Measurements from ENCODE around the gene HYLS1. TPM values are rescaled to one million over a fixed set of nuclear protein-coding genes. Genes with fewer than 3 reads are reported as not detected.
"Not testable (repeated sequence)": the region's sequence is repeated elsewhere in the genome, so short reads cannot be mapped to it uniquely, and the experiment has no call there.

HYLS1 gene
- polyA plus RNA-seq, 1 donor (not counting 4 experiments of a cell fraction or from before 2014, with no cell fraction given), result 7.2 TPM

DNA sequence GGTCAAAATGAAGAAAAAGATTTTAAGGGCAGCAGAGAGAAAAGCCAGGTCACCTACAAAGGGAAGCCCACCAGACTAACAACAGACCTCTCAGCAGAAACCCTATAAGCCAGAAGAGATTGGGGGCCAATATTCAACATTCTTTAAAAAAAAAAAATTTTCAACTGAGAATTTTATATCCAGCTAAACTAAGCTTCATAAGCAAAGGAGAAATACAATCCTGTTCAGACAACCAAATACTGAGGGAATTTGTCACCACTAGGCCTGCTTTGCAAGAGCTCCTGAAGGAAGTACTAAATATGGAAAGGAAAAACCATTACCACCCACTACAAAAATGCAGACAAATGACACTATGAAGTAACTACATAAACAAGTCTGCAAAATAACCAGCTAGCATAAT, 41.3 kb upstream of the HYLS1 start:
- no peaks in the 10 kb centered on the region for H3K27me3 ChIP-seq (ENCODE audit: control insufficient read depth, extremely low read depth, insufficient read depth, low read length)
- H3K36me3 ChIP-seq (ENCODE audit: control insufficient read depth in 2 of 2, extremely low read depth in 1 of 2, insufficient read depth in 2 of 2, low read length in 2 of 2), result no peaks in the 10 kb centered on the region
- H4K20me1 ChIP-seq (ENCODE audit: control insufficient read depth, extremely low read depth, insufficient read depth, low read length), result no peaks in the 10 kb centered on the region
- no peaks in the 10 kb centered on the region for H3K9me1 ChIP-seq (ENCODE audit: control insufficient read depth, extremely low read depth, insufficient read depth, low read length)
- no peaks in the 10 kb centered on the region for H3K9me3 ChIP-seq (ENCODE audit: control insufficient read depth, low read depth, low read length)
- no peak for FAIRE-seq
- TF ChIP-seq CTCF (optimal IDR thresholded peaks at IDR 0.05 in 1 of 3, IDR thresholded peaks at IDR 0.05 in 1 of 3, conservative IDR thresholded peaks at IDR 0.05 in 1 of 3; ENCODE audit: extremely low read depth in 1 of 3, insufficient read depth in 2 of 3, low read length in 3 of 3) (no peak), EZH2 (IDR thresholded peaks at IDR 0.05; ENCODE audit: low read length) (no peak)
- H2AFZ ChIP-seq (ENCODE audit: control insufficient read depth, low read length), result no peak overlapping the region
- H3K9ac ChIP-seq (ENCODE audit: control insufficient read depth, extremely low read depth, insufficient read depth, low read length), result no peak overlapping the region
- dilution Hi-C loops (cut with MboI; ENCODE audit: extremely low pct_ligation_motif_present, low sequenced_read_pairs), result no loop called here
- no peaks in the 10 kb centered on the region for H3K79me2 ChIP-seq (ENCODE audit: control insufficient read depth, insufficient read depth, low read length)
- no peak for DNase-seq (ENCODE audit: low read depth, low spot score)
- H3K4me1 ChIP-seq (ENCODE audit: control insufficient read depth, extremely low read depth, insufficient read depth, low read length), result no peaks in the 10 kb centered on the region
- H3K4me2 ChIP-seq (ENCODE audit: control insufficient read depth, extremely low read depth, insufficient read depth, low read depth, low read length), result no peak overlapping the region
- H3K27ac ChIP-seq (ENCODE audit: control insufficient read depth, insufficient read depth, low read length), result no peak overlapping the region
- H3K4me3 ChIP-seq (ENCODE audit: control insufficient read depth in 2 of 3, extremely low read depth in 1 of 3, insufficient read depth in 2 of 3, low read depth in 1 of 3, low read length in 3 of 3), result no peak overlapping the region

- H4K20me1 ChIP-seq (ENCODE audit: control insufficient read depth, extremely low read depth, insufficient read depth, low read length); H3K79me2 ChIP-seq (ENCODE audit: control insufficient read depth, insufficient read depth, low read length); DNase-seq (ENCODE audit: low read depth, low spot score); H2AFZ ChIP-seq (ENCODE audit: control insufficient read depth, low read length); H3K9me1 ChIP-seq (ENCODE audit: control insufficient read depth, extremely low read depth, insufficient read depth, low read length); H3K4me1 ChIP-seq (ENCODE audit: control insufficient read depth, extremely low read depth, insufficient read depth, low read length); dilution Hi-C loops (cut with MboI; ENCODE audit: extremely low pct_ligation_motif_present, low sequenced_read_pairs); H3K27me3 ChIP-seq (ENCODE audit: control insufficient read depth, extremely low read depth, insufficient read depth, low read length); H3K4me3 ChIP-seq (ENCODE audit: control insufficient read depth in 2 of 3, extremely low read depth in 1 of 3, insufficient read depth in 2 of 3, low read depth in 1 of 3, low read length in 3 of 3); FAIRE-seq; H3K36me3 ChIP-seq (ENCODE audit: control insufficient read depth in 2 of 2, extremely low read depth in 1 of 2, insufficient read depth in 2 of 2, low read length in 2 of 2); H3K9me3 ChIP-seq (ENCODE audit: control insufficient read depth, low read depth, low read length); H3K27ac ChIP-seq (ENCODE audit: control insufficient read depth, insufficient read depth, low read length); H3K9ac ChIP-seq (ENCODE audit: control insufficient read depth, extremely low read depth, insufficient read depth, low read length); H3K4me2 ChIP-seq (ENCODE audit: control insufficient read depth, extremely low read depth, insufficient read depth, low read depth, low read length): not testable (repeated sequence)
Observed at GRCh38 chr11:125857670-125858069, 29.8 kb upstream of the HYLS1 start.

DNA sequence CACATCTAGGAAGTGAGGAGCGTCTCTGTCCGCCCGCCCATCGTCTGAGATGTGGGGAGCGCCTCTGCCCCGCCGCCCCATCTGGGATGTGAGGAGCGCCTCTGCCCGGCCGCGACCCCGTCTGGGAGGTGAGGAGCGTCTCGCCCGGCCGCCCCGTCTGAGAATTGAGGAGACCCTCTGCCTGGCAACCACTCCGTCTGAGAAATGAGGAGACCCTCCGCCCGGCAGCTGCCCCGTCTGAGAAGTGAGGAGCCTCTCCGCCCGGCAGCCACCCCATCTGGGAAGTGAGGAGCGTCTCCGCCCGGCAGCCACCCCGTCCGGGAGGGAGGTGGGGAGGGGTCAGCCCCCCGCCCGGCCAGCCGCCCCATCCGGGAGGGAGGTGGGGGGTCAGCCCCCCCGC, 24.7 kb upstream of the HYLS1 start:
- H3K4me1 ChIP-seq (ENCODE audit: control insufficient read depth, extremely low read depth, insufficient read depth, low read length); H3K9me3 ChIP-seq (ENCODE audit: control insufficient read depth, low read depth, low read length); H3K9ac ChIP-seq (ENCODE audit: control insufficient read depth, extremely low read depth, insufficient read depth, low read length); H4K20me1 ChIP-seq (ENCODE audit: control insufficient read depth, extremely low read depth, insufficient read depth, low read length); DNase-seq (ENCODE audit: low read depth, low spot score); H3K79me2 ChIP-seq (ENCODE audit: control insufficient read depth, insufficient read depth, low read length); H3K4me2 ChIP-seq (ENCODE audit: control insufficient read depth, extremely low read depth, insufficient read depth, low read depth, low read length); H3K27ac ChIP-seq (ENCODE audit: control insufficient read depth, insufficient read depth, low read length); H3K27me3 ChIP-seq (ENCODE audit: control insufficient read depth, extremely low read depth, insufficient read depth, low read length); H2AFZ ChIP-seq (ENCODE audit: control insufficient read depth, low read length); H3K9me1 ChIP-seq (ENCODE audit: control insufficient read depth, extremely low read depth, insufficient read depth, low read length); H3K4me3 ChIP-seq (ENCODE audit: control insufficient read depth in 2 of 3, extremely low read depth in 1 of 3, insufficient read depth in 2 of 3, low read depth in 1 of 3, low read length in 3 of 3); FAIRE-seq; dilution Hi-C loops (cut with MboI; ENCODE audit: extremely low pct_ligation_motif_present, low sequenced_read_pairs); H3K36me3 ChIP-seq (ENCODE audit: control insufficient read depth in 2 of 2, extremely low read depth in 1 of 2, insufficient read depth in 2 of 2, low read length in 2 of 2): not testable (repeated sequence)

DNA sequence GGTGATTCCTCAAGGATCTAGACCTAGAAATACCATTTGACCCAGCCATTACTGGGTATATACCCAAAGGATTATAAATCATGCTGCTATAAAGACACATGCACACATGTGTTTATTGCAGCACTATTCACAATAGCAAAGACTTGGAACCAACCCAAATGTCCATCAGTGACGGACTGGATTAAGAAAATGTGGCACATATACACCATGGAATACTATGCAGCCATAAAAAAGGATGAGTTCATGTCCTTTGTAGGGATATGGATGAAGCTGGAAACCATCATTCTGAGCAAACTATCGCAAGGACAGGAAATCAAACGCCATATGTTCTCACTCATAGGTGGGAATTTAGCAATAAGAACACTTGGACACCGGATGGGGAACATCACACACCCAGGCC, 22.1 kb upstream of the HYLS1 start:
- dilution Hi-C loops (cut with MboI; ENCODE audit: extremely low pct_ligation_motif_present, low sequenced_read_pairs), result not testable (repeated sequence)

More for the DNA sequence above, 22.1 kb upstream of the HYLS1 start:
- not testable (repeated sequence) for FAIRE-seq; H3K36me3 ChIP-seq (ENCODE audit: control insufficient read depth in 2 of 2, extremely low read depth in 1 of 2, insufficient read depth in 2 of 2, low read length in 2 of 2); H3K79me2 ChIP-seq (ENCODE audit: control insufficient read depth, insufficient read depth, low read length); H3K9me1 ChIP-seq (ENCODE audit: control insufficient read depth, extremely low read depth, insufficient read depth, low read length); DNase-seq (ENCODE audit: low read depth, low spot score); H3K27ac ChIP-seq (ENCODE audit: control insufficient read depth, insufficient read depth, low read length); H3K4me3 ChIP-seq (ENCODE audit: control insufficient read depth in 2 of 3, extremely low read depth in 1 of 3, insufficient read depth in 2 of 3, low read depth in 1 of 3, low read length in 3 of 3); H3K9ac ChIP-seq (ENCODE audit: control insufficient read depth, extremely low read depth, insufficient read depth, low read length); H4K20me1 ChIP-seq (ENCODE audit: control insufficient read depth, extremely low read depth, insufficient read depth, low read length); H3K27me3 ChIP-seq (ENCODE audit: control insufficient read depth, extremely low read depth, insufficient read depth, low read length); H2AFZ ChIP-seq (ENCODE audit: control insufficient read depth, low read length); H3K4me1 ChIP-seq (ENCODE audit: control insufficient read depth, extremely low read depth, insufficient read depth, low read length); H3K9me3 ChIP-seq (ENCODE audit: control insufficient read depth, low read depth, low read length); H3K4me2 ChIP-seq (ENCODE audit: control insufficient read depth, extremely low read depth, insufficient read depth, low read depth, low read length)

Measured in keratinocyte (primary cell).